HCT116 (cell line): ENCODE data around the gene PLEKHG5. TPM values are rescaled to one million over a fixed set of nuclear protein-coding genes. Genes with fewer than 3 reads are reported as not detected.

Experiments used
- ATAC-seq: fragments of 200-7000 bp; cut with Tn5 transposase; 2 replicates; pipeline ENCODE4 v1.9.1; 2020; ENCODE audit warnings: mild to moderate bottlenecking, moderate library complexity
- BruUV-seq: library from RNA; stranded (reverse); fragments of 400-500 nt; replicated peaks from 2 replicates; lab custom pipeline; 2021; lab: Mats Ljungman, UMichigan
- CTCF ChIA-PET: fragments of 300-600 bp; sonication (Branson Sonifier 250); formaldehyde crosslinking; loops from one replicate; lab custom pipeline; 2021; ENCODE audit warnings: antibody characterized with exemption; lab: Charles Lee
- POLR2A ChIA-PET: fragments of 300-600, 350-600 bp; sonication (Branson Sonifier 250); formaldehyde crosslinking; loops from one replicate; lab custom pipeline; 2021; ENCODE audit warnings: antibody characterized with exemption; lab: Charles Lee
- RAD21 ChIA-PET, 2 experiments: fragments of 300-600 bp; sonication (Branson Sonifier 250); formaldehyde crosslinking; loops; one replicate each; lab custom pipeline; 2023; ENCODE audit warnings: low total read pairs in 2 of 2; ENCODE audit not compliant: uncharacterized antibody in 2 of 2, unreplicated experiment in 2 of 2, low non-redundant PET in 1 of 2; lab: Charles Lee
- DNase-seq: peaks from one replicate; pipeline ENCODE4 v3.0.0-alpha.2; 2010; ENCODE audit warnings: low read depth, low spot score
- H2AFZ ChIP-seq: fragments of 200-600 bp; shearing (Covaris generic), sonication (generic); 2 replicates; pipeline ENCODE4 v1.6.1; 2017; ENCODE audit warnings: low read depth, mixed run types, mixed read lengths, antibody characterized with exemption, low read length; ENCODE audit not compliant: poor library complexity, severe bottlenecking
- H3K27ac ChIP-seq: 2 replicates; pipeline ENCODE4 v1.5.1; 2012; ENCODE audit warnings: low read depth, low read length
- H3K27me3 ChIP-seq: fragments of 200-600 bp; sonication (generic); 2 replicates; pipeline ENCODE4 v1.6.1; 2016; ENCODE audit warnings: mixed run types, low read length, mixed read lengths; ENCODE audit not compliant: insufficient read depth
- H3K36me3 ChIP-seq, 2 experiments: fragments of 200-500 bp in 1 of 2; fragments of 200-600 bp in 1 of 2; sonication (Bioruptor generic) in 1 of 2; sonication (generic) in 1 of 2; 2 replicates each; pipeline versions ENCODE4 v1.5.1 to v1.6.1; 2014 to 2016; ENCODE audit warnings: low read length in 2 of 2, inconsistent platforms in 1 of 2, mixed read lengths in 1 of 2, mixed run types in 1 of 2; ENCODE audit not compliant: insufficient read depth in 2 of 2, control insufficient read depth in 1 of 2
- H3K4me1 ChIP-seq, 2 experiments: fragments of 200-600 bp in 1 of 2; sonication (generic) in 1 of 2; 2 replicates each; pipeline versions ENCODE4 v1.5.1 to v1.6.1; 2012 to 2017; ENCODE audit warnings: low read length in 2 of 2, inconsistent platforms in 1 of 2, mild to moderate bottlenecking in 1 of 2, mixed read lengths in 1 of 2, mixed run types in 1 of 2, moderate library complexity in 1 of 2; ENCODE audit not compliant: insufficient read depth in 2 of 2, control insufficient read depth in 1 of 2
- H3K4me2 ChIP-seq: fragments of 200-600 bp; sonication (generic); 2 replicates; pipeline ENCODE4 v1.6.1; 2017; ENCODE audit warnings: mixed run types, low read length, mixed read lengths
- H3K4me3 ChIP-seq, 2 experiments: fragments of 200-600 bp in 1 of 2; sonication (generic) in 1 of 2; replicated peaks in 1 of 2; 2 replicates each; pipeline ENCODE4 v1.5.1; 2011 to 2016; ENCODE audit warnings: low read length in 2 of 2, control low read depth in 1 of 2, low read depth in 1 of 2, mild to moderate bottlenecking in 1 of 2, mixed read lengths in 1 of 2, mixed run types in 1 of 2
- H3K79me2 ChIP-seq: fragments of 200-600 bp; sonication (generic); 2 replicates; pipeline ENCODE4 v1.6.1; 2017; ENCODE audit warnings: mild to moderate bottlenecking, mixed run types, low read length, moderate library complexity, mixed read lengths; ENCODE audit not compliant: insufficient read depth
- H3K9ac ChIP-seq: fragments of 200-600 bp; sonication (generic); 2 replicates; pipeline ENCODE4 v1.6.1; 2016; ENCODE audit warnings: low read length, mixed read lengths
- H3K9me2 ChIP-seq: fragments of 200-600 bp; sonication (generic), shearing (Covaris generic); 2 replicates; pipeline ENCODE4 v1.6.1; 2017; ENCODE audit warnings: mixed run types, mild to moderate bottlenecking, moderate library complexity; ENCODE audit not compliant: insufficient read depth
- H3K9me3 ChIP-seq, 2 experiments: fragments of 200-500 bp in 1 of 2; fragments of 200-600 bp in 1 of 2; sonication (Bioruptor generic) in 1 of 2; sonication (generic) in 1 of 2; 2 replicates each; pipeline ENCODE4 v1.6.1; 2014 to 2017; ENCODE audit warnings: low read length in 2 of 2, mixed read lengths in 2 of 2, inconsistent platforms in 1 of 2, low read depth in 1 of 2, mild to moderate bottlenecking in 1 of 2, mixed run types in 1 of 2, moderate library complexity in 1 of 2; ENCODE audit not compliant: control insufficient read depth in 1 of 2, insufficient read depth in 1 of 2
- H4K20me1 ChIP-seq: fragments of 200-600 bp; sonication (generic), shearing (Covaris generic); 2 replicates; pipeline ENCODE4 v1.6.1; 2017; ENCODE audit warnings: mixed run types, mild to moderate bottlenecking, moderate library complexity; ENCODE audit not compliant: insufficient read depth
- CEBPB ChIP-seq: IDR thresholded peaks from 2 replicates; pipeline ENCODE4 v1.6.1; 2012; ENCODE audit warnings: low read depth
- EZH2 ChIP-seq: fragments of 200-600 bp; sonication (generic); IDR thresholded peaks from 2 replicates; pipeline ENCODE4 v1.6.1; 2017; ENCODE audit warnings: antibody characterized with exemption, mixed run types
- EZH2phosphoT487 ChIP-seq: fragments of 200-600 bp; IDR thresholded peaks from 2 replicates; pipeline ENCODE4 v1.6.1; 2018; ENCODE audit warnings: antibody characterized with exemption, borderline replicate concordance
- POLR2AphosphoS5 ChIP-seq: IDR thresholded peaks from 2 replicates; pipeline ENCODE4 v1.6.1; 2011; ENCODE audit warnings: mild to moderate bottlenecking, low read depth, low read length, moderate library complexity
- RAD21 ChIP-seq: IDR thresholded peaks from 2 replicates; pipeline ENCODE4 v1.6.1; 2012; ENCODE audit warnings: low read depth, mild to moderate bottlenecking
- ZFX ChIP-seq: fragments of 450-650 bp; IDR thresholded peaks from 2 replicates; pipeline ENCODE4 v1.6.1; 2017
- intact Hi-C: fragments of 100-400 bp; cut with micrococcal nuclease; formaldehyde crosslinking; loops from 2 replicates; pipeline ENCODE4 v1.10.0; 2022
- total RNA-seq: library from RNA; stranded (reverse); gene quantifications from one replicate; pipeline ENCODE4 v1.2.1, GENCODE V29; 2021; ENCODE audit not compliant: unreplicated experiment
- TF ChIP-seq, protein P1 (sequence below), 3 experiments: fragments of 200-600 bp in 1 of 3; sonication (generic) in 1 of 3; IDR thresholded peaks in 2 of 3; conservative IDR thresholded peaks in 1 of 3; 2 replicates each; pipeline ENCODE4 v1.5.1; 2012 to 2017; ENCODE audit warnings: low read depth in 2 of 3, low read length in 2 of 3, antibody characterized with exemption in 1 of 3, borderline replicate concordance in 1 of 3, control low read depth in 1 of 3, mild to moderate bottlenecking in 1 of 3, mixed read lengths in 1 of 3, mixed run types in 1 of 3, moderate library complexity in 1 of 3; ENCODE audit not compliant: insufficient read depth in 1 of 3

The PLEKHG5 gene
- total RNA-seq, 1 experiment from 2014 or later, result 33.0 TPM

DNA sequence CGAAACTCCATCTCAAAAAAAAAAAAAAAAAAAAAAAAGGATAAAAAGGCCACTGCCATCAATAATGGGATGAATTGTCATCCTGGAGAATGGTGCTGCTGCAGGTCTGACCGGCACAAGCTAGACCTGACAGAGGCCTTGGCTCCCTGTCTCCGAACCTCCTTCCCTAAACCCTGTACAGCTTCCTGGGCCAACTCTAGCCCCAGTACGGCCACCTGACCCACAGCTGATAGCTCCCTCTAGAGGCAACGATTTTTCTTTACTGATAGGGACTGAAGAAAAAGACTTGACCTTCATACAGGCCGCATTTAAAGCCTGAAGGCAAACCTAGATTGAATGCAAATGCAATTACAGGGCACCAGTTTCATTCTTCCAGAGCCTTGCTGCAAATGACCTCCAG is 32.1 kb upstream of the PLEKHG5 start:
- intact Hi-C loops, result loop anchor here (1.0 kb wide), 1 partner anchor 37 kb away; no protein-coding TSS in a partner anchor
- no peak overlapping the region for H3K4me2 ChIP-seq
- no TSS peak for BruUV-seq
- no peaks in the 10 kb centered on the region for H3K27me3 ChIP-seq
- TF ChIP-seq POLR2AphosphoS5 (peak; percentile 27; the same call in 1 of the 2 replicates), ZFX (0 out of 2 replicates have a peak, but pooled peaks have one; percentile 12), EZH2 (no peak), CEBPB (no peak), RAD21 (peak; percentile 79), EZH2phosphoT487 (no peak)
- TF ChIP-seq, protein P1, sequence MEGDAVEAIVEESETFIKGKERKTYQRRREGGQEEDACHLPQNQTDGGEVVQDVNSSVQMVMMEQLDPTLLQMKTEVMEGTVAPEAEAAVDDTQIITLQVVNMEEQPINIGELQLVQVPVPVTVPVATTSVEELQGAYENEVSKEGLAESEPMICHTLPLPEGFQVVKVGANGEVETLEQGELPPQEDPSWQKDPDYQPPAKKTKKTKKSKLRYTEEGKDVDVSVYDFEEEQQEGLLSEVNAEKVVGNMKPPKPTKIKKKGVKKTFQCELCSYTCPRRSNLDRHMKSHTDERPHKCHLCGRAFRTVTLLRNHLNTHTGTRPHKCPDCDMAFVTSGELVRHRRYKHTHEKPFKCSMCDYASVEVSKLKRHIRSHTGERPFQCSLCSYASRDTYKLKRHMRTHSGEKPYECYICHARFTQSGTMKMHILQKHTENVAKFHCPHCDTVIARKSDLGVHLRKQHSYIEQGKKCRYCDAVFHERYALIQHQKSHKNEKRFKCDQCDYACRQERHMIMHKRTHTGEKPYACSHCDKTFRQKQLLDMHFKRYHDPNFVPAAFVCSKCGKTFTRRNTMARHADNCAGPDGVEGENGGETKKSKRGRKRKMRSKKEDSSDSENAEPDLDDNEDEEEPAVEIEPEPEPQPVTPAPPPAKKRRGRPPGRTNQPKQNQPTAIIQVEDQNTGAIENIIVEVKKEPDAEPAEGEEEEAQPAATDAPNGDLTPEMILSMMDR (IDR thresholded peaks at IDR 0.05 in 2 of 3, conservative IDR thresholded peaks at IDR 0.05 in 1 of 3; ENCODE audit: borderline replicate concordance in 1 of 3, insufficient read depth in 1 of 3, low read depth in 2 of 3, low read length in 2 of 3), result peak; percentile 77 to 82 (median 78); a peak in 5 of 6 replicates
- peak overlapping the region; percentile 35; the same call in 1 of the 2 replicates for H3K27ac ChIP-seq
- POLR2A ChIA-PET, result interaction anchor here (0.9 to 1.9 kb wide), 2 partner anchors 33 to 80 kb away, joined by 3 to 6 read pairs; no protein-coding TSS in a partner anchor
- H3K4me3 ChIP-seq, result no peak overlapping the region
- no peaks in the 10 kb centered on the region for H3K9me2 ChIP-seq
- peak; percentile 41 for DNase-seq
- no peak overlapping the region for H2AFZ ChIP-seq
- peaks cover 14 to 21% of the 10 kb centered on the region in 2 experiments for H3K36me3 ChIP-seq
- H3K9ac ChIP-seq, result peak overlapping the region; percentile 27; the same call in 1 of the 2 replicates
- H4K20me1 ChIP-seq, result no peaks in the 10 kb centered on the region
- ATAC-seq, result peak; percentile 84
- H3K4me1 ChIP-seq, result peaks cover 0 to 4% of the 10 kb centered on the region in 2 experiments; a peak in 1 of 4 replicates
- no peaks in the 10 kb centered on the region; the same call in 1 of the 2 replicates for H3K79me2 ChIP-seq
- RAD21 ChIA-PET, result interaction anchor here in 1 of 2 experiments (0.6 to 0.7 kb wide), 2 partner anchors 31 to 104 kb away, joined by 3 read pairs; partner anchors contain the start of gene HES2
- CTCF ChIA-PET, result interaction anchor here (0.6 to 2.0 kb wide), 10 partner anchors 10 to 285 kb away, joined by 3 to 14 read pairs (median 4); partner anchors contain the start of genes NOL9 and PLEKHG5
- no peaks in the 10 kb centered on the region for H3K9me3 ChIP-seq
